DND-41 (cell line): ENCODE results near the gene GP1BA.

Experiments used
- ATAC-seq: fragments of 200-7000 bp; cut with Tn5 transposase; 3 replicates; pipeline ENCODE4 v1.9.1; 2021; ENCODE audit warnings: low read depth; ENCODE audit not compliant: insufficient read depth
- DNase-seq: peaks from one replicate; pipeline ENCODE4 v3.0.0-alpha.2; 2020
- H2AFZ ChIP-seq: 2 replicates; pipeline ENCODE4 v1.6.0; 2012; ENCODE audit warnings: low read depth, low read length
- H3K27ac ChIP-seq: 2 replicates; pipeline ENCODE4 v1.5.1; 2012; ENCODE audit warnings: low read length, inconsistent platforms
- H3K27me3 ChIP-seq: fragments of 200-600 bp; sonication (generic); 2 replicates; pipeline ENCODE4 v1.6.0; 2012; ENCODE audit warnings: low read length, mild to moderate bottlenecking, inconsistent platforms; ENCODE audit not compliant: insufficient read depth, poor library complexity
- H3K36me3 ChIP-seq: 2 replicates; pipeline ENCODE4 v1.5.1; 2012; ENCODE audit warnings: low read length, inconsistent platforms; ENCODE audit not compliant: insufficient read depth
- H3K4me1 ChIP-seq: 2 replicates; pipeline ENCODE4 v1.5.1; 2012; ENCODE audit warnings: mild to moderate bottlenecking, low read length; ENCODE audit not compliant: insufficient read depth
- H3K4me2 ChIP-seq: 2 replicates; pipeline ENCODE4 v1.6.0; 2012; ENCODE audit warnings: mild to moderate bottlenecking, moderate library complexity, low read length, inconsistent platforms; ENCODE audit not compliant: insufficient read depth
- H3K4me3 ChIP-seq, 2 experiments: fragments of 200-600 bp in 1 of 2; shearing (Covaris generic) in 1 of 2; 2 replicates each; pipeline ENCODE4 v1.5.1; 2012 to 2016; ENCODE audit warnings: inconsistent platforms in 2 of 2, low read length in 2 of 2, mild to moderate bottlenecking in 2 of 2, low read depth in 1 of 2, moderate library complexity in 1 of 2
- H3K79me2 ChIP-seq: 2 replicates; pipeline ENCODE4 v1.6.0; 2012; ENCODE audit warnings: low read length, inconsistent platforms; ENCODE audit not compliant: insufficient read depth
- H3K9ac ChIP-seq: 2 replicates; pipeline ENCODE4 v1.6.0; 2012; ENCODE audit warnings: low read depth, mild to moderate bottlenecking, inconsistent platforms, low read length, moderate library complexity
- H3K9me3 ChIP-seq: 2 replicates; pipeline ENCODE4 v1.5.1; 2012; ENCODE audit warnings: low read length, moderate library complexity, mild to moderate bottlenecking, inconsistent platforms; ENCODE audit not compliant: insufficient read depth, severe bottlenecking
- H4K20me1 ChIP-seq: 2 replicates; pipeline ENCODE4 v1.6.0; 2012; ENCODE audit warnings: low read length; ENCODE audit not compliant: insufficient read depth
- EZH2 ChIP-seq: IDR thresholded peaks from 3 replicates; pipeline ENCODE4 v1.6.1; 2012; ENCODE audit warnings: borderline replicate concordance, low read depth, mild to moderate bottlenecking, moderate library complexity, low read length, inconsistent platforms; ENCODE audit not compliant: severe bottlenecking
- TF ChIP-seq, protein P1 (sequence below): IDR thresholded peaks from 2 replicates; pipeline ENCODE4 v1.5.1; 2012; ENCODE audit warnings: borderline replicate concordance, low read length, moderate library complexity, mild to moderate bottlenecking; ENCODE audit not compliant: poor library complexity, severe bottlenecking; ENCODE audit errors: extremely low read depth

The GP1BA gene

DNA sequence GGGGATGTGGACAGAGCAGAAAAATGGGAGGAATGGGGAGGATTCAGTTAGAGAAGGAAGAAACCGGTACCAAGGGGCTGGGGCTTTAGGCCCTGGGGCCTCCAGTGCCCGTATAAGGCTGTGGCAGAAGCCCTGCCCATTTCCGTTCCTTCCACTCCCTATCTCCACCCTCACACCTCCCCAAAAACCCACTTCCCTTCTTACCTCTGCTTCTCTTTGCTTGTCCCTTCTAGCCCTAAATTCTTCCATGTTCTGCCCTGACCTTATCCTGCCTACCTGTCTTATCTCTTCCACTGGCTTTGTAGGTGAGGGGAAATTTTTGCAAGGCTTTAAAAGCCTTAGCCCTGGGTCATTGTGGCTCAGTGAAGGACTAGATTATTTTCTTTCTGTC is 12.1 kb downstream of the GP1BA start:
- peak overlapping the region; percentile 51 for H3K27ac ChIP-seq
- H3K4me2 ChIP-seq: peak overlapping the region; percentile 97
- peaks cover 85% of the 10 kb centered on the region for H3K79me2 ChIP-seq
- ATAC-seq: peak; percentile 27
- no peaks in the 10 kb centered on the region for H3K9me3 ChIP-seq
- peaks cover 70% of the 10 kb centered on the region for H3K4me1 ChIP-seq
- no peak overlapping the region for H2AFZ ChIP-seq
- peak overlapping the region; percentile 82; the same call in 1 of the 2 replicates for H3K9ac ChIP-seq
- H3K36me3 ChIP-seq: peaks cover 70% of the 10 kb centered on the region
- no peaks in the 10 kb centered on the region for H3K27me3 ChIP-seq
- TF ChIP-seq, protein P1, sequence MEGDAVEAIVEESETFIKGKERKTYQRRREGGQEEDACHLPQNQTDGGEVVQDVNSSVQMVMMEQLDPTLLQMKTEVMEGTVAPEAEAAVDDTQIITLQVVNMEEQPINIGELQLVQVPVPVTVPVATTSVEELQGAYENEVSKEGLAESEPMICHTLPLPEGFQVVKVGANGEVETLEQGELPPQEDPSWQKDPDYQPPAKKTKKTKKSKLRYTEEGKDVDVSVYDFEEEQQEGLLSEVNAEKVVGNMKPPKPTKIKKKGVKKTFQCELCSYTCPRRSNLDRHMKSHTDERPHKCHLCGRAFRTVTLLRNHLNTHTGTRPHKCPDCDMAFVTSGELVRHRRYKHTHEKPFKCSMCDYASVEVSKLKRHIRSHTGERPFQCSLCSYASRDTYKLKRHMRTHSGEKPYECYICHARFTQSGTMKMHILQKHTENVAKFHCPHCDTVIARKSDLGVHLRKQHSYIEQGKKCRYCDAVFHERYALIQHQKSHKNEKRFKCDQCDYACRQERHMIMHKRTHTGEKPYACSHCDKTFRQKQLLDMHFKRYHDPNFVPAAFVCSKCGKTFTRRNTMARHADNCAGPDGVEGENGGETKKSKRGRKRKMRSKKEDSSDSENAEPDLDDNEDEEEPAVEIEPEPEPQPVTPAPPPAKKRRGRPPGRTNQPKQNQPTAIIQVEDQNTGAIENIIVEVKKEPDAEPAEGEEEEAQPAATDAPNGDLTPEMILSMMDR: no peak
- no peak for TF ChIP-seq EZH2
- peaks cover 60% of the 10 kb centered on the region for H4K20me1 ChIP-seq
- DNase-seq: peak; percentile 73
- H3K4me3 ChIP-seq: peak overlapping the region in 1 of 2 experiments; percentile 26; a peak in 1 of 4 replicates

DNA sequence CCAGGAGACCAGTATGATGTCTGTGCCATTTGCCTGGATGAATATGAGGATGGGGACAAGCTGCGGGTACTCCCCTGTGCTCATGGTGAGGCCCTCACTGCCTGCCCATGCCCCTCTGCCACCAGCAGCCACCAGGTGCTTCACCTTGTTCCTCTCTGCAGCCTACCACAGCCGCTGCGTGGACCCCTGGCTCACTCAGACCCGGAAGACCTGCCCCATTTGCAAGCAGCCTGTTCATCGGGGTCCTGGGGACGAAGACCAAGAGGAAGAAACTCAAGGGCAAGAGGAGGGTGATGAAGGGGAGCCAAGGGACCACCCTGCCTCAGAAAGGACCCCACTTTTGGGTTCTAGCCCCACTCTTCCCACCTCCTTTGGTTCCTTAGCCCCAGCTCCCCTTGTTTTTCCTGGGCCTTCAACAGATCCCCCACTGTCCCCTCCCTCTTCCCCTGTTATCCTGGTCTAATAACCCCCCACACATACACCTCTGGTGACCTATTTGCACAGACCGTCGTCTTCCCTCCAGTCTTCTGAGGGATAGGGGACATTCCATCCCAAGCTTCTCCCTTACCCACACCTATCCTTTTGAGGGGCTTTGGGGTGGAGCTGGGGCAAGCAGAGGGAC is 12.6 kb downstream of the GP1BA start:
- DNase-seq (peak; percentile 44), ATAC-seq (no peak)
- H3K9me3 ChIP-seq: no peaks in the 10 kb centered on the region
- peaks cover 70% of the 10 kb centered on the region for H3K4me1 ChIP-seq
- TF ChIP-seq, protein P1: no peak
- TF ChIP-seq EZH2: no peak
- peaks cover 60% of the 10 kb centered on the region for H4K20me1 ChIP-seq
- peak overlapping the region; percentile 97 for H3K4me2 ChIP-seq
- peak overlapping the region in 1 of 2 experiments; percentile 91; a peak in 1 of 4 replicates for H3K4me3 ChIP-seq
- H3K27me3 ChIP-seq: no peaks in the 10 kb centered on the region
- H3K27ac ChIP-seq: peak overlapping the region; percentile 51
- no peak overlapping the region for H2AFZ ChIP-seq
- H3K9ac ChIP-seq: peak overlapping the region; percentile 82; the same call in 1 of the 2 replicates
- peaks cover 70% of the 10 kb centered on the region for H3K36me3 ChIP-seq
- peaks cover 80% of the 10 kb centered on the region for H3K79me2 ChIP-seq

DNA sequence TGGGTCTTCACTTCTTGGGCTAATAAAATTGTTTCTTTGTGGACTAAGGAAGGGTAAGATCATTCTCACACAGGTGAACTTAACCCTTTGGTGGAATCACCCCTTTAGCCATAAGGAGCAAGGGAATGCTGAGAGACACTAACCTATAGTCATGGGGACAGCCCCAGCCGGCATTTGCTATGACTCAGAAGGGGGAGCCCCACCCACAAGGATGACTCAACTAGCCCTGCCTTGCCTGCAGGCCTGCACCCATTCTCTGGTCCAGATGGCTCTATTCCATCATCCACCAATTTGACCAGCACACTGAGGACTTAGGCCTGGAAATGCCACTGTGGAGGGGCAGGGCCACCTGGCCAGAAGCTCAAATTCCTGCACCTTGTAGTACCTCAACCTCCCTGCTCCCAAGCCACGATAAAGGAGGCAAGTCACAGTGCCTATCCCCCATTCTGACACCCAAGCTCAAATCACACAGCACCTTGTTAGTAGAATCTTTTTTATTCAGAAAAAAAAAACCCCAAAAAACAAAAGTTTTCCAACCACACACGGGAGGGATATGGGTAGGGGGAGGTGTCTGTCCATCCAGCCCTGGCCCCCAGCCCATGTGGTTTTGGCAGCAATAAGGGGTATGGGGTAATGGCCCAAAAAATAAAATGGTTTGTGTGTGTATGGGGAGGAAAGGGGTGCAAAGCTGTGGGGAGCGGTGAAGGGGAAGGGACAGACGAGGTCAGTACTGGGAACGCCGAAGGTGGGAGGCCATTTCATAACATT is 13.3 kb downstream of the GP1BA start:
- peaks cover 74% of the 10 kb centered on the region for H3K4me1 ChIP-seq

More for the DNA sequence above, 13.3 kb downstream of the GP1BA start:
- H3K4me2 ChIP-seq: peak overlapping the region; percentile 97
- H2AFZ ChIP-seq: no peak overlapping the region
- peak overlapping the region; percentile 54 for H3K27ac ChIP-seq
- TF ChIP-seq EZH2: no peak
- TF ChIP-seq, protein P1: no peak
- no peaks in the 10 kb centered on the region for H3K27me3 ChIP-seq
- DNase-seq: peak; percentile 62
- H3K36me3 ChIP-seq: peaks cover 70% of the 10 kb centered on the region
- H4K20me1 ChIP-seq: peaks cover 60% of the 10 kb centered on the region
- H3K4me3 ChIP-seq: peak overlapping the region in 1 of 2 experiments; percentile 91; a peak in 2 of 4 replicates
- H3K9me3 ChIP-seq: no peaks in the 10 kb centered on the region
- peak overlapping the region; percentile 98 for H3K9ac ChIP-seq
- H3K79me2 ChIP-seq: peaks cover 84% of the 10 kb centered on the region
- ATAC-seq: no peak
